Thoracic aorta (tissue), 2 donors: ENCODE data around the gene TNRC6A. TPM values are rescaled to one million over a fixed set of nuclear protein-coding genes. Genes with fewer than 3 reads are reported as not detected.

ENCODE experiments used
- ATAC-seq: fragments of 150-250 bp; one replicate; pipeline ENCODE4 v1.8.0; 2017; ENCODE audit warnings: low read depth; ENCODE audit not compliant: insufficient number of reproducible peaks, low FRiP score
- DNase-seq: peaks from one replicate; pipeline ENCODE4 v3.0.0-alpha.2; 2020; ENCODE audit warnings: low spot score
- H3K27ac ChIP-seq, 2 donors: fragments of 200-600 bp; sonication (generic); 1 replicate in 1 of 2; 2 replicates in 1 of 2; pipeline ENCODE4 v1.5.1; 2016; ENCODE audit warnings: mild to moderate bottlenecking in 2 of 2, moderate library complexity in 2 of 2
- H3K27me3 ChIP-seq: fragments of 200-600 bp; sonication (generic); replicated peaks from 2 replicates; pipeline ENCODE4 v1.6.0; 2016; ENCODE audit warnings: mild to moderate bottlenecking; ENCODE audit not compliant: insufficient read depth
- H3K36me3 ChIP-seq: fragments of 200-600 bp; sonication (generic); one replicate; pipeline ENCODE4 v1.5.1; 2016
- H3K4me1 ChIP-seq, 2 donors: fragments of 200-600 bp; sonication (generic); 1 replicate in 1 of 2; 2 replicates in 1 of 2; pipeline versions ENCODE4 v1.5.1 to v1.6.0; 2016; ENCODE audit warnings: low read depth in 2 of 2, mild to moderate bottlenecking in 1 of 2; ENCODE audit not compliant: control insufficient read depth in 1 of 2
- H3K4me3 ChIP-seq: fragments of 200-600 bp; sonication (generic); 2 replicates; pipeline ENCODE4 v1.5.1; 2016; ENCODE audit warnings: mild to moderate bottlenecking
- H3K9me3 ChIP-seq: fragments of 200-600 bp; sonication (generic); 2 replicates; pipeline ENCODE4 v1.5.1; 2016
- total RNA-seq, 2 donors: library from RNA; depleted of rRNA; stranded (reverse); fragments of >200 nt; gene quantifications; one replicate each; pipeline versions ENCODE4 v1.1.0 to v1.2.3, GENCODE V29; 2016
- TF ChIP-seq, protein P1 (sequence below): fragments of 200-600 bp; sonication (generic); IDR thresholded peaks from one replicate; pipeline ENCODE4 v1.5.1; 2019; ENCODE audit warnings: antibody characterized with exemption

Gene TNRC6A
- total RNA-seq, 2 donors from 2014 or later = 45.6 to 85.4 TPM

DNA sequence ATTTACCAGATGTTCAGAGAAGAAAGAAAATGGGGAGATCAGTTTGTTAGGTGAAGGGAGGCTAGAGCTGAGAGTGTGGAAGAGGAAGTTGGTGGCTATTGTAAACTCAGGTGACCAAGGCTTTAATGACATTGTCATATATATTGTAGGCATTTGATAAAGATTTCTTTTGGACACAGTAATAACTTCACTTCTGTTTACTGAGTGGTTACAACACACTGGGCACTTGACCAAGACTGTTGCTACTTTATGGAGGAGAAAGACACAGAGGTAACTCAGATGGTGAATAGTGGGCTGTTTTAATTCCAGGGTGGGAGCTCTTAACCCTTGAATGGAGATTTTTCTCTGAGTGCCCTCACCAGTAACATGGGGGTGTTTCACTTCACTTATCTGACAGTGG is 46.0 kb downstream of the TNRC6A start:
- Histone ChIP-seq H3K4me1 (peaks cover 10 to 75% of the 10 kb centered on the region in 2 donors), H3K27ac (peak overlapping the region in 1 of 2 donors; percentile 47), H3K36me3 (peaks cover 7% of the 10 kb centered on the region), H3K4me3 (no peak overlapping the region), H3K9me3 (no peaks in the 10 kb centered on the region), H3K27me3 (no peaks in the 10 kb centered on the region)
- ATAC-seq (no peak), DNase-seq (no peak)
- TF ChIP-seq, protein P1, sequence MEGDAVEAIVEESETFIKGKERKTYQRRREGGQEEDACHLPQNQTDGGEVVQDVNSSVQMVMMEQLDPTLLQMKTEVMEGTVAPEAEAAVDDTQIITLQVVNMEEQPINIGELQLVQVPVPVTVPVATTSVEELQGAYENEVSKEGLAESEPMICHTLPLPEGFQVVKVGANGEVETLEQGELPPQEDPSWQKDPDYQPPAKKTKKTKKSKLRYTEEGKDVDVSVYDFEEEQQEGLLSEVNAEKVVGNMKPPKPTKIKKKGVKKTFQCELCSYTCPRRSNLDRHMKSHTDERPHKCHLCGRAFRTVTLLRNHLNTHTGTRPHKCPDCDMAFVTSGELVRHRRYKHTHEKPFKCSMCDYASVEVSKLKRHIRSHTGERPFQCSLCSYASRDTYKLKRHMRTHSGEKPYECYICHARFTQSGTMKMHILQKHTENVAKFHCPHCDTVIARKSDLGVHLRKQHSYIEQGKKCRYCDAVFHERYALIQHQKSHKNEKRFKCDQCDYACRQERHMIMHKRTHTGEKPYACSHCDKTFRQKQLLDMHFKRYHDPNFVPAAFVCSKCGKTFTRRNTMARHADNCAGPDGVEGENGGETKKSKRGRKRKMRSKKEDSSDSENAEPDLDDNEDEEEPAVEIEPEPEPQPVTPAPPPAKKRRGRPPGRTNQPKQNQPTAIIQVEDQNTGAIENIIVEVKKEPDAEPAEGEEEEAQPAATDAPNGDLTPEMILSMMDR = no peak

DNA sequence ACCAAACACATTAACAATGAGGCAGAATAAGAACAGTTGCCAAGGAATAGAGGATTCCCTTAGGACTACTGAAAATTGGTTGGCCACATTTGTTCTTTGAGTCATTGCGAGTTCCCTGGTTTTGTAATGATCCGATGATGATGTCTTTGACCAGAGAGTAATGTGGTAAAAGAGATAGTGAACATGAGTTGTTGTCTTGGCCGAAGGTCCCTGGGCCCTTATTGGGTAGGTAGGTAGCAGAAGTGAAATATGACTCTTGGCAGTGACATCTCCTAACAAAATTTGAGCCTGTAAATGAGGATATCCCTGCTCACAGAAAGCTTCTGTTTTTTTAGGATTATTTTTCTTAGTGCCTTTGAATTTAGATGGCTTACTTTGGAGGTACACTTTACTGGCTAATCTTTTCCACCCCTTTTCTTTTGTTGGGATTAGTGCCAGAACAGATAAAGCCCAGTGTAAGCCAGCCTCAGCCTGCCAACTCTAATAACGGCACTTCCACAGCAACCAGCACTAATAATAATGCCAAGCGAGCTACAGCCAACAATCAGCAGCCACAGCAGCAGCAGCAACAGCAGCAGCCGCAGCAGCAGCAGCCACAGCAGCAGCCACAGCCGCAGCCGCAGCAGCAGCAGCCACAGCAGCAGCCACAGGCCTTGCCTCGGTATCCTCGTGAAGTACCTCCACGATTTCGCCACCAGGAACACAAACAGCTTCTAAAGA is 47.2 kb downstream of the TNRC6A start:
- TF ChIP-seq, protein P1 = no peak
- H3K4me1 ChIP-seq = peaks cover 8 to 82% of the 10 kb centered on the region in 2 donors

GRCh38 chr16:24778671-24779070 is 49.2 kb downstream of the TNRC6A start:
- TF ChIP-seq, protein P1 = no peak
- H3K27me3 ChIP-seq = no peaks in the 10 kb centered on the region
- DNase-seq = no peak
- H3K9me3 ChIP-seq = no peaks in the 10 kb centered on the region
- peak overlapping the region in 1 of 2 donors; percentile 18 for H3K27ac ChIP-seq
- H3K4me1 ChIP-seq = peaks cover 3 to 68% of the 10 kb centered on the region in 2 donors
- ATAC-seq = no peak
- no peak overlapping the region for H3K4me3 ChIP-seq
- peaks cover 34% of the 10 kb centered on the region for H3K36me3 ChIP-seq

More for the DNA sequence above, 47.2 kb downstream of the TNRC6A start:
- DNase-seq (peak; percentile 9), ATAC-seq (no peak)
- H3K27ac ChIP-seq = peak overlapping the region; percentile 47 to 52
- H3K36me3 ChIP-seq = peaks cover 17% of the 10 kb centered on the region
- no peaks in the 10 kb centered on the region for H3K27me3 ChIP-seq
- H3K4me3 ChIP-seq = no peak overlapping the region
- no peaks in the 10 kb centered on the region for H3K9me3 ChIP-seq

DNA sequence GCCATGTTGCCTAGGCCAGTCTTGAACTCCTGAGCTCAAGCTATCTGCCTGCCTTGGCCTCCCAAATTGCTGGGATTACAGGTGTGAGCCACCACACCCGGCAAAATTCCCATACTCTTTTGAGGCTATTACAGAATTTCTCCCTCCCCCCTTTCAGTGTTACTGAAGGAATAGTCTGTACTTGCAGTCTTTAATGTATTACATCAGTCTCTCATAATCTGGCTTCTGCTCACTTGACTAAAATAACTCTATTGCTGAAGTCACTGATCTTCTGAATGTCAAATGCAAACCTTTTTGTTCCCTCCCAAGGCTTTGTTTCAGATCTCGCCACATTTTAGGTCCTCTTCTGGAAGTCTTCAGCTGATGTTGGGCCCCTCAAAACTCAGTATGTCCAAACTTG is 51.8 kb downstream of the TNRC6A start:
- TF ChIP-seq, protein P1 = no peak
- Histone ChIP-seq H3K4me1 (peaks cover 6 to 59% of the 10 kb centered on the region in 2 donors), H3K9me3 (no peaks in the 10 kb centered on the region), H3K4me3 (no peak overlapping the region), H3K36me3 (peaks cover 34% of the 10 kb centered on the region), H3K27ac (no peak overlapping the region), H3K27me3 (no peaks in the 10 kb centered on the region)
- ATAC-seq (no peak), DNase-seq (no peak)

DNA sequence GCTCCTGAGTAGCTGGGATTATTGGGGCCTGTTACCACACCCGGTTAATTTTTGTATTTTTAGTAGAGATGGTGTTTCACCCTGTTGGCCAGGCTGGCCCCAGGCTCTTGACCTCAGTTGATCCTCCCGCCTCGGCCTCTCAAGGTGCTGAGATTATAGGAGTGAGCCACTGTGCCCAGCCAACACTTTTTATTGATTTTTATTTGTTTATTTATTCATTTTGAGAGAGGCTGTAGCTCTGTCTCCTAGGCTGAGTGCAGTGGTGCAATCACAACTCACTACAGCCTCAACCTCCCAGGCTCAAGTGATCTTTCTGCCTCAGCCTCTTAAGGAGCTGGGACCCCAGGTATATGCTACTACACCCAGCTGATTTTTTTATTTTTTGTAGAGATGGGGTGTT is 54.7 kb downstream of the TNRC6A start:
- TF ChIP-seq, protein P1 = no peak
- H3K36me3 ChIP-seq = peaks cover 31% of the 10 kb centered on the region
- no peaks in the 10 kb centered on the region for H3K27me3 ChIP-seq
- H3K4me1 ChIP-seq = peaks cover 3 to 33% of the 10 kb centered on the region in 2 donors
- no peaks in the 10 kb centered on the region for H3K9me3 ChIP-seq
- DNase-seq (no peak), ATAC-seq (no peak)
- H3K27ac ChIP-seq = no peak overlapping the region
- H3K4me3 ChIP-seq = no peak overlapping the region
